Measurements from ENCODE around the gene PATZ1. TPM values are rescaled to one million over a fixed set of nuclear protein-coding genes. Genes with fewer than 3 reads are reported as not detected.

PATZ1 gene
- total RNA-seq, 1 donor from 2014 or later = 37.4 TPM

DNA sequence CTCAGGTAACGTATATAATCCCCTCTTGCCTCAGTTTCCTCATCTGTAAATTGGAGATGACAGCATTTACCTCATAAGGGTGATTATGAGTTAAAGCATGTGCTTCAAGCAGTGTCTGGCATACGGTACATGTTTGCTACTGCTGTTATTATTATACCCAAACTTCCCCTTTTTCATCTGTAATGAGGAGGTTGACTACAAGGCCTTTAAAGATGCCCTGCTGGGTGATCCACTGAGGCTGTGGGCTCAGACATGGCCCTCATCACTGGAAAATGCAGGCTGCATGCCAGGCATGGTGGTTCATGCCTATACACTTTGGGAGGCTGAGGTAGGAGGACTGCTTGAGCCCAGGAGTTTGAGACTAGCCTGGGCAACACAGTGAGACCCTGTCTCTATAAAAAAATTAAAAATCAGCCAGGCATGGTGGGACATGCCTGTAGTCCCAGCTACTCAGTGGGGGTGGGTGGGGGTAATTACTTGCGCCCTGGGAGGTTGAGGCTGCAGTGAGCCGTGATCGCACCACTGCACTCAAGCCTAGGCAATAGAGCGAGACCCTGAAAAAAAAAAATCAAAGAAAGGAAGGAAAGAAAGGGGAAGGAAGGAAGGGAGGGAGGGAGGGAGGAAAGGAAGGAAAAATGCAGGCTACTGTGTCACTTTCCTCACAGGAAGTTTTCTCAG, 58.2 kb downstream of the PATZ1 start:
- Mint-ChIP-seq H3K4me3 (peak overlapping the region; percentile 62), H3K9me3 (no peaks in the 10 kb centered on the region), H3K4me1 (peaks cover 76% of the 10 kb centered on the region), H3K27me3 (no peaks in the 10 kb centered on the region), H3K27ac (peak overlapping the region; percentile 100), H3K36me3 (ENCODE audit: low read depth) (peaks cover 55% of the 10 kb centered on the region)
- ChIA-PET CTCF (interaction anchor here (1.8 kb wide), 1 partner anchor 15 kb away, joined by 6 read pairs; no protein-coding TSS in a partner anchor), POLR2A (interaction anchor here (0.6 to 1.7 kb wide), 5 partner anchors 25 to 358 kb away, joined by 3 to 9 read pairs (median 3); partner anchors contain the start of gene PATZ1)
- intact Hi-C loops (cut with micrococcal nuclease) = no loop called here
- TF ChIP-seq, protein P1, sequence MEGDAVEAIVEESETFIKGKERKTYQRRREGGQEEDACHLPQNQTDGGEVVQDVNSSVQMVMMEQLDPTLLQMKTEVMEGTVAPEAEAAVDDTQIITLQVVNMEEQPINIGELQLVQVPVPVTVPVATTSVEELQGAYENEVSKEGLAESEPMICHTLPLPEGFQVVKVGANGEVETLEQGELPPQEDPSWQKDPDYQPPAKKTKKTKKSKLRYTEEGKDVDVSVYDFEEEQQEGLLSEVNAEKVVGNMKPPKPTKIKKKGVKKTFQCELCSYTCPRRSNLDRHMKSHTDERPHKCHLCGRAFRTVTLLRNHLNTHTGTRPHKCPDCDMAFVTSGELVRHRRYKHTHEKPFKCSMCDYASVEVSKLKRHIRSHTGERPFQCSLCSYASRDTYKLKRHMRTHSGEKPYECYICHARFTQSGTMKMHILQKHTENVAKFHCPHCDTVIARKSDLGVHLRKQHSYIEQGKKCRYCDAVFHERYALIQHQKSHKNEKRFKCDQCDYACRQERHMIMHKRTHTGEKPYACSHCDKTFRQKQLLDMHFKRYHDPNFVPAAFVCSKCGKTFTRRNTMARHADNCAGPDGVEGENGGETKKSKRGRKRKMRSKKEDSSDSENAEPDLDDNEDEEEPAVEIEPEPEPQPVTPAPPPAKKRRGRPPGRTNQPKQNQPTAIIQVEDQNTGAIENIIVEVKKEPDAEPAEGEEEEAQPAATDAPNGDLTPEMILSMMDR (IDR thresholded peaks at IDR 0.05) = no peak
- ATAC-seq (ENCODE audit: low read depth) = peak; percentile 12
- DNase-seq = no peak

DNA sequence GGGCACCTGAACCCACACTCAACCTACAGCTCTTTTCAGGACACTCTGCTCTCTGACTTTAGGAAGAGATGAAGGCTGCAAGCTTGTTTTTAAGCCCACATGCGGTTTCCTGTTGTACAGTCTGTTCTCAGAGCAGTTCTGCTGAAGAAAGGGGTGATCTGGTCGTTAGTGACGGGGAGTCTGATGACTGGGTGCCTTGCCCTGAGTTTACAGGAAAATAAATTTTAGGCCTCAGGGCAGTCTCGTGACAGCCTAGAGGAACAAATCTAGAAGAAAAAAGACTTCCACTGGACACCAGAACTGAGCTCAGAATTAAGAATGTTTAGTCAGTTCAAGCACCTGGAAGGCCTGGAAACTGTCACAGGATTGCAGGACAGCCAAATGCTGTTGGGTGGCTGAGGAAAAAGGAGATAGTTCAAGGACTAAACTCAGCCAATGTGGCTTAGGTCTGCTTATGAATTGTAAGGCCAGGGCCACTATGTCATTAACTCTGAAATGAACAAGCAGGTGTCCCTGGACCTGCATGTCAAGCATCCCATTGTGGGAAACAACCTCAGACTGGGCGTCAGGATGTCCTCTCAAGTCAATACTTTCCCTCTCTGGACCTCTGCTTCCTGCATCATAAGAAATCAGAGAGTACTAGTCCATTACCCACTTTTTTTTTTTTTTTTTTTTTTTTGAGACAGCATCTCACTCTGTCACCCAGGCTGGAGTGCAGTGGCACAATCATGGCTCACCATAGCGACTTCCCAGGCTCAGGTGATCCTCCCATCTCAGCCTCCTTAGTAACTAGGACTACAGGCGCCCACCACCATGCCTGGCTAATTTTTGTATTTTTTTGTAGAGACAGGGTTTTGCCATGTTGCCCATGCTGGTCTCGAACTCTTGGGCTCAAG, 59.5 kb downstream of the PATZ1 start:
- TF ChIP-seq, protein P1 (IDR thresholded peaks at IDR 0.05) = no peak
- H3K36me3 Mint-ChIP-seq (ENCODE audit: low read depth) = peaks cover 64% of the 10 kb centered on the region
- intact Hi-C loops (cut with micrococcal nuclease) = no loop called here
- ChIA-PET POLR2A (interaction anchor here (0.7 to 1.1 kb wide), 7 partner anchors 14 to 318 kb away, joined by 3 to 6 read pairs (median 3); partner anchors contain the start of genes LIMK2, MORC2, PATZ1 and TUG1), CTCF (interaction anchor here (0.8 to 2.9 kb wide), 2 partner anchors 10 to 27 kb away, joined by 3 to 12 read pairs; no protein-coding TSS in a partner anchor)
- H3K27ac Mint-ChIP-seq = peak overlapping the region; percentile 100
- DNase-seq = no peak
- H3K9me3 Mint-ChIP-seq = no peaks in the 10 kb centered on the region
- ATAC-seq (ENCODE audit: low read depth) = no peak
- H3K4me3 Mint-ChIP-seq = no peak overlapping the region
- H3K27me3 Mint-ChIP-seq = no peaks in the 10 kb centered on the region
- peaks cover 66% of the 10 kb centered on the region for H3K4me1 Mint-ChIP-seq

DNA sequence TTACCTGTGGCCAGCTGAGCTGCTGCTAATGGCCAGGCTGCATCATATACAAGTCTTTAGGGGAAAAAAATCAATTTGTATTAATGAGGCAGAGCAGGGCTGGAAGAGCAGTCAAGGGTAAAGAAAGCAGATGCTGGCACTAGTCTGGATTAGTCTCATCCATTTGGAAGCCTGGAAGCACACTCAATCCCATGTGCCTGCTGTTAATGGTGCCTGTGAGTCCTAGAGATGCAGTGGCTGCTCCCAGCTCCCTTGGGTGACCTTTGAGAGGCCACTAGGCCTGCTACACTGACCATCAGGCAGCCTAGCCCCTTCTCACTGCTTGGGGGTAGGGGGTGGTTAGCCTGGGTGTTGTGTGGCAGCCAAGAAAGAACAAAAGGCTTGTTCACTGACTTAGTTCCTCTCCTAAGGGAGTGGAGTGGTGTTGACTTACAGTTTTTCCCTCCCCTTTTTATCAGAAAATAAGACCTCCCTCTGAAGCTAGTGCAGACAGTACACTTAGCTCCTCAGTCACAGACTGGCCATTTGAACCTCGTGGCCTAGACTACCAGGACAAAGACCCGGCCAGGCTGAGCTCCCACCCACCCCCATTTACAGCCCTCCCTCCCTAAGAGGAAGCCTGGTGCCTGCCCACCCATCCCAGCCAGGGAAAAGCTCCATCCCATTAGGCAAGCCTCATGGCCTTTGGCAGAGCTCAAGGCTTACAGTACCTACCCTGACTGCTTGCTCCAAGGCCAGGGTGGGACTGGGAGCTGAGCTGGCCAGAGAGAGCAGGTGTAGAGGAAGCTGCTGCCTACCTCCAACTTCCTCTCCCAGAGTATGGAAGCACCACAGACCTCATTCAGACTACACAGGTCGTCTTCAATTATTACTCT, 61.6 kb downstream of the PATZ1 start:
- CTCF ChIA-PET = interaction anchor here (0.9 to 2.9 kb wide), 3 partner anchors 12 to 35 kb away, joined by 4 to 12 read pairs (median 5); no protein-coding TSS in a partner anchor
- POLR2A ChIA-PET = interaction anchor here (0.6 kb wide), 2 partner anchors 354 to 512 kb away, joined by 3 read pairs; no protein-coding TSS in a partner anchor
- intact Hi-C loops (cut with micrococcal nuclease) = no loop called here
- Mint-ChIP-seq H3K4me1 (peaks cover 52% of the 10 kb centered on the region), H3K36me3 (ENCODE audit: low read depth) (peaks cover 75% of the 10 kb centered on the region), H3K9me3 (no peaks in the 10 kb centered on the region), H3K27me3 (no peaks in the 10 kb centered on the region), H3K27ac (peak overlapping the region; percentile 100), H3K4me3 (no peak overlapping the region)
- ATAC-seq (ENCODE audit: low read depth) = no peak
- DNase-seq = no peak
- TF ChIP-seq, protein P1 (IDR thresholded peaks at IDR 0.05) = no peak

DNA sequence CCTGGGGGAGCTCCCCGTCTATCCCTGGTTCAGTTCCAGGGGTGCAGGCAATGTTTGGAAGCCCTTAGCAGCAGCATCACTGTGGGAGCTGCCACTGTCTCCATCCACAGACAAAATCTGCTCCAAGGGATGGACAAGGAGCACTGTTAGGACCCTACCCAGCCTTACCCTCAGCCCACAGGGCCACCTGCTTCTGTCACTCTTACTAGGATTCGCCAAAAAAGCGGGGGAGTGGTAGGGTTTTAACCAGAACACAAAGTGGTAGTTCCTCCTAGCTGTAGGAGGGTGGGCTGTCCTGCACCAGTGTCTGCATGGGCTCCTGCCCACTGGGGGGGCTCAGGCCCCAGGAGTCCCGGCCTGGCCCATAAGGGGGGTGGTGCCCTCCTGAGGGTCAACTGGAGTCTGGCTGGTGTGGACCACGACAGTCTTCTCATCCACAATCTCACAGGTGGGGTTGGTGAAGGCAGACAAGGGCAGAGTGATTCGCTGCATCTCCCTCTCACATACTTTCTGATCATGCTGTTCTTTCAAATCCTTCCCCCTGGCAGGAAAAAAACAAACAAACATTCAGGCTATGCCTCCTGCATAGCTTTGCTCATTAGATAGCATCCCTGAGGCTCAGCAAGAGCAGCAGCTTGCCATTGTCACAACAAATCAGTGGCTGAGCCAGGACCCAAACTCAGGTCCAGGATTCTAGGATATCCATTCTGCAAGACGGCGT, 63.2 kb downstream of the PATZ1 start:
- CTCF ChIA-PET = interaction anchor here (1.6 kb wide), 1 partner anchor 30 kb away, joined by 4 read pairs; no protein-coding TSS in a partner anchor
- intact Hi-C loops (cut with micrococcal nuclease) = no loop called here
- peaks cover 83% of the 10 kb centered on the region for H3K36me3 Mint-ChIP-seq (ENCODE audit: low read depth)
- peak overlapping the region; percentile 63 for H3K27ac Mint-ChIP-seq
- ATAC-seq (ENCODE audit: low read depth) = no peak
- no peak for DNase-seq
- POLR2A ChIA-PET = interaction anchor here (0.7 kb wide), 1 partner anchor 21 kb away, joined by 3 read pairs; no protein-coding TSS in a partner anchor
- H3K4me3 Mint-ChIP-seq = no peak overlapping the region
- H3K27me3 Mint-ChIP-seq = no peaks in the 10 kb centered on the region
- H3K9me3 Mint-ChIP-seq = no peaks in the 10 kb centered on the region
- TF ChIP-seq, protein P1 (IDR thresholded peaks at IDR 0.05) = no peak
- peaks cover 36% of the 10 kb centered on the region for H3K4me1 Mint-ChIP-seq
